22Rv1 (cell line): ENCODE results near the gene GABARAP.

Experiments used
- ZFX ChIP-seq: fragments of 450-650 bp; IDR thresholded peaks from 2 replicates; pipeline ENCODE4 v1.6.1; 2017; ENCODE audit warnings: antibody characterized with exemption, borderline replicate concordance
- TF ChIP-seq, protein P1 (sequence below): fragments of 450-650 bp; IDR thresholded peaks from 2 replicates; pipeline ENCODE4 v1.5.1; 2017; ENCODE audit warnings: mild to moderate bottlenecking

- TF ChIP-seq, protein P1, sequence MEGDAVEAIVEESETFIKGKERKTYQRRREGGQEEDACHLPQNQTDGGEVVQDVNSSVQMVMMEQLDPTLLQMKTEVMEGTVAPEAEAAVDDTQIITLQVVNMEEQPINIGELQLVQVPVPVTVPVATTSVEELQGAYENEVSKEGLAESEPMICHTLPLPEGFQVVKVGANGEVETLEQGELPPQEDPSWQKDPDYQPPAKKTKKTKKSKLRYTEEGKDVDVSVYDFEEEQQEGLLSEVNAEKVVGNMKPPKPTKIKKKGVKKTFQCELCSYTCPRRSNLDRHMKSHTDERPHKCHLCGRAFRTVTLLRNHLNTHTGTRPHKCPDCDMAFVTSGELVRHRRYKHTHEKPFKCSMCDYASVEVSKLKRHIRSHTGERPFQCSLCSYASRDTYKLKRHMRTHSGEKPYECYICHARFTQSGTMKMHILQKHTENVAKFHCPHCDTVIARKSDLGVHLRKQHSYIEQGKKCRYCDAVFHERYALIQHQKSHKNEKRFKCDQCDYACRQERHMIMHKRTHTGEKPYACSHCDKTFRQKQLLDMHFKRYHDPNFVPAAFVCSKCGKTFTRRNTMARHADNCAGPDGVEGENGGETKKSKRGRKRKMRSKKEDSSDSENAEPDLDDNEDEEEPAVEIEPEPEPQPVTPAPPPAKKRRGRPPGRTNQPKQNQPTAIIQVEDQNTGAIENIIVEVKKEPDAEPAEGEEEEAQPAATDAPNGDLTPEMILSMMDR: no peak
- no peak for TF ChIP-seq ZFX
Measured at GRCh38 chr17:7290685-7291084, 48.4 kb upstream of the GABARAP start.
